ENCODE measurements around the gene RESP18.

GRCh38 chr2:219294356-219295351 is 37.9 kb downstream of the RESP18 start:
- TF ChIP-seq CTCF (IDR thresholded peaks at IDR 0.05; ENCODE audit: borderline replicate concordance, extremely low read depth, low read length, poor library complexity, severe bottlenecking) = peak; percentile 93
- no peak for TF ChIP-seq EZH2 (IDR thresholded peaks at IDR 0.05; ENCODE audit: borderline replicate concordance, low read depth, low read length, severe bottlenecking)

All from DND-41 (cell line).